GM23338 (cell line): Measurements from ENCODE around the gene NPAS2. TPM values are rescaled to one million over a fixed set of nuclear protein-coding genes. Genes with fewer than 3 reads are reported as not detected.

ENCODE experiments used
- ATAC-seq: fragments of 200-7000 bp; cut with Tn5 transposase; 3 replicates; pipeline ENCODE4 v1.9.1; 2020
- DNase-seq: peaks from one replicate; pipeline ENCODE4 v3.0.0-alpha.2; 2015; ENCODE audit warnings: low spot score
- H2AFZ ChIP-seq: fragments of 200-600 bp; sonication (generic); 2 replicates; pipeline ENCODE4 v1.8.0; 2016; ENCODE audit warnings: antibody characterized with exemption, mild to moderate bottlenecking, moderate library complexity
- H3F3A ChIP-seq: fragments of 200-600 bp; sonication (generic); replicated peaks from 2 replicates; pipeline ENCODE4 v1.8.0; 2017; ENCODE audit warnings: antibody characterized with exemption, mixed run types, low read depth
- H3K27ac ChIP-seq: fragments of 200-600 bp; sonication (generic); 2 replicates; pipeline ENCODE4 v1.6.1; 2016; ENCODE audit warnings: low read depth
- H3K27me3 ChIP-seq: fragments of 200-600 bp; sonication (generic); 2 replicates; pipeline ENCODE4 v1.8.0; 2016; ENCODE audit warnings: mild to moderate bottlenecking, mixed run types, moderate library complexity; ENCODE audit not compliant: insufficient read depth
- H3K36me3 ChIP-seq: fragments of 200-600 bp; sonication (generic); 2 replicates; pipeline ENCODE4 v1.8.0; 2016; ENCODE audit warnings: mild to moderate bottlenecking; ENCODE audit not compliant: insufficient read depth
- H3K4me1 ChIP-seq: fragments of 200-600 bp; sonication (generic); 2 replicates; pipeline ENCODE4 v1.8.0; 2016; ENCODE audit warnings: mild to moderate bottlenecking, moderate library complexity; ENCODE audit not compliant: insufficient read depth
- H3K4me2 ChIP-seq: fragments of 200-600 bp; sonication (generic); 2 replicates; pipeline ENCODE4 v1.7.1; 2017; ENCODE audit warnings: mixed run types
- H3K4me3 ChIP-seq: fragments of 200-600 bp; sonication (generic); 2 replicates; pipeline ENCODE4 v1.6.1; 2016; ENCODE audit warnings: mixed run types
- H3K79me2 ChIP-seq: fragments of 200-600 bp; sonication (generic); replicated peaks from 2 replicates; pipeline ENCODE4 v1.8.0; 2017; ENCODE audit warnings: mild to moderate bottlenecking; ENCODE audit not compliant: insufficient read depth
- H3K9me2 ChIP-seq: fragments of 200-600 bp; sonication (generic); 2 replicates; pipeline ENCODE4 v1.8.0; 2017; ENCODE audit not compliant: insufficient read depth
- H4K20me1 ChIP-seq: fragments of 200-600 bp; sonication (generic); replicated peaks from 2 replicates; pipeline ENCODE4 v1.8.0; 2017; ENCODE audit warnings: mild to moderate bottlenecking; ENCODE audit not compliant: insufficient read depth
- H3K27ac Mint-ChIP-seq: 2 replicates; pipeline ENCODE4 v1.8.0; 2020; ENCODE audit warnings: inconsistent platforms, mild to moderate bottlenecking, moderate library complexity, mixed read lengths
- H3K27me3 Mint-ChIP-seq: 3 replicates; pipeline ENCODE4 v1.8.0; 2022; ENCODE audit warnings: low read depth, mild to moderate bottlenecking, moderate library complexity, mixed read lengths, inconsistent platforms; ENCODE audit not compliant: insufficient read depth, poor library complexity
- H3K36me3 Mint-ChIP-seq: 3 replicates; pipeline ENCODE4 v1.8.0; 2021; ENCODE audit warnings: low read depth, mild to moderate bottlenecking, inconsistent platforms, moderate library complexity, mixed read lengths
- H3K4me1 Mint-ChIP-seq: 3 replicates; pipeline ENCODE4 v1.8.0; 2020; ENCODE audit warnings: mild to moderate bottlenecking, inconsistent platforms, mixed read lengths
- H3K4me3 Mint-ChIP-seq: 3 replicates; pipeline ENCODE4 v1.8.0; 2021; ENCODE audit warnings: moderate library complexity, mild to moderate bottlenecking, inconsistent platforms, mixed read lengths
- H3K9me3 Mint-ChIP-seq: 3 replicates; pipeline ENCODE4 v1.8.0; 2020; ENCODE audit warnings: moderate library complexity, mild to moderate bottlenecking, inconsistent platforms, mixed read lengths
- CREB1 ChIP-seq: fragments of 250-450 bp; sonication (Bioruptor Pico); IDR thresholded peaks from 2 replicates; pipeline ENCODE4 v1.5.0; 2020; ENCODE audit warnings: low read depth, mild to moderate bottlenecking, moderate library complexity
- CTCF ChIP-seq, 2 experiments: fragments of 200-600 bp in 1 of 2; sonication (generic) in 1 of 2; conservative IDR thresholded peaks; 2 replicates each; pipeline versions ENCODE4 v1.5.1 to v1.6.1; 2016 to 2017; ENCODE audit warnings: antibody characterized with exemption in 2 of 2, low read depth in 2 of 2, mild to moderate bottlenecking in 2 of 2, moderate library complexity in 1 of 2
- ETS1 ChIP-seq: IDR thresholded peaks from 2 replicates; pipeline ENCODE4 v1.6.1; 2016; ENCODE audit warnings: antibody characterized with exemption
- EZH2 ChIP-seq: fragments of 200-600 bp; sonication (generic); IDR thresholded peaks from one replicate; pipeline ENCODE4 v1.8.0; 2017; ENCODE audit warnings: antibody characterized with exemption, mild to moderate bottlenecking, low read depth; ENCODE audit not compliant: unreplicated experiment
- EZH2phosphoT487 ChIP-seq: fragments of 200-600 bp; sonication (generic); IDR thresholded peaks from one replicate; pipeline ENCODE4 v1.8.1; 2018; ENCODE audit warnings: antibody characterized with exemption; ENCODE audit not compliant: unreplicated experiment
- JUNB ChIP-seq: IDR thresholded peaks from one replicate; pipeline ENCODE4 v1.6.1; 2016; ENCODE audit warnings: antibody characterized with exemption; ENCODE audit not compliant: unreplicated experiment
- NANOG ChIP-seq: IDR thresholded peaks from 2 replicates; pipeline ENCODE4 v1.6.1; 2016; ENCODE audit warnings: antibody characterized with exemption, borderline replicate concordance
- POLR2AphosphoS5 ChIP-seq: IDR thresholded peaks from 2 replicates; pipeline ENCODE4 v1.6.1; 2016; ENCODE audit warnings: antibody characterized with exemption, low read depth
- STAT1 ChIP-seq: IDR thresholded peaks from one replicate; pipeline ENCODE4 v1.6.1; 2016; ENCODE audit warnings: antibody characterized with exemption; ENCODE audit not compliant: unreplicated experiment
- ZNF114 ChIP-seq: fragments of 250-450 bp; sonication (Bioruptor Pico); IDR thresholded peaks from 2 replicates; pipeline ENCODE4 v1.5.0; 2020; ENCODE audit warnings: mild to moderate bottlenecking, moderate library complexity
- ZNF331 ChIP-seq: fragments of 250-450 bp; sonication (Bioruptor Pico); IDR thresholded peaks from 2 replicates; pipeline ENCODE4 v1.5.0; 2020; ENCODE audit warnings: low read depth, mild to moderate bottlenecking, moderate library complexity
- polyA plus RNA-seq: library from polyadenylated mRNA; unstranded; fragments of >200 nt; fragmentation: Nextera tagmentation; extraction: Ambion mirVana; gene quantifications from 2 replicates; pipeline ENCODE4 v1.2.1, GENCODE V29; 2016
- total RNA-seq: library from RNA; depleted of rRNA; stranded (reverse); fragments of >200 nt; shearing (Covaris generic); gene quantifications from 2 replicates; pipeline ENCODE4 v1.2.3, GENCODE V29; 2014
- TF ChIP-seq, protein P1 (sequence below): fragments of 250-450 bp; sonication (Bioruptor Pico); IDR thresholded peaks from 2 replicates; pipeline ENCODE4 v1.5.0; 2020; ENCODE audit warnings: mild to moderate bottlenecking, moderate library complexity
- TF ChIP-seq, protein P2 (sequence below): IDR thresholded peaks from one replicate; pipeline ENCODE4 v1.6.1; 2018; ENCODE audit warnings: antibody characterized with exemption; ENCODE audit not compliant: unreplicated experiment

Gene NPAS2
- total and polyA plus RNA-seq, 2 experiments from 2014 or later, result 0.56 to 1.1 TPM

DNA sequence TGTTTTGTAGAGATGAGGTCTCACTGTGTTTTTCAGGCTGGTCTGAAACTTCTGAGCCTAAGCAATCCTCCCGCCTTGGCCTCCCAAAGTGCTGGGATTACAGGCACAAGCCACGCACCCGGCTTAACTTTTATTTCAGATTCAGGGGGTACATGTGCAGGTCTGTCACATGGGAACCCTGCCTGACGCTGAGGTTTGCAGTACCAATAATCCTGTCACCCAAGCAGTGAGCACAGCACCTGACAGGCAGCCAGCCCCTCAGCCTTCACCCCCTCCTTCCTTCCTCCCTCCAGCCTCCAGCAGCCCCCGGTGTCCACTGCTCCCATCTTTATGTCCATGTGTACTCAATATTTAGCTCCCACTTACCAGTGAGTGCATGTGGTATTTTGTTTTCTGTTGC is 136.1 kb downstream of the NPAS2 start:
- no peak overlapping the region for H3K4me3 ChIP-seq
- H3K9me2 ChIP-seq, result peaks cover 6% of the 10 kb centered on the region
- H3K36me3 ChIP-seq, result no peaks in the 10 kb centered on the region
- no peaks in the 10 kb centered on the region for H3K27me3 ChIP-seq
- H3K4me2 ChIP-seq, result no peak overlapping the region
- Mint-ChIP-seq H3K4me1 (peaks cover 9% of the 10 kb centered on the region), H3K36me3 (no peaks in the 10 kb centered on the region), H3K27me3 (peaks cover 4% of the 10 kb centered on the region), H3K4me3 (no peak overlapping the region), H3K9me3 (no peaks in the 10 kb centered on the region), H3K27ac (no peak overlapping the region)
- DNase-seq (no peak), ATAC-seq (no peak)
- H4K20me1 ChIP-seq, result no peaks in the 10 kb centered on the region
- no peaks in the 10 kb centered on the region for H3K4me1 ChIP-seq
- H3K27ac ChIP-seq, result no peak overlapping the region
- no peaks in the 10 kb centered on the region for H3K79me2 ChIP-seq
- no peak for TF ChIP-seq CREB1
- TF ChIP-seq ETS1, result no peak
- no peak for TF ChIP-seq JUNB
- TF ChIP-seq ZNF331 (CRISPR knock-in tag), result no peak
- no peak for TF ChIP-seq EZH2
- no peak for TF ChIP-seq ZNF114 (CRISPR knock-in tag)
- TF ChIP-seq, protein P1, sequence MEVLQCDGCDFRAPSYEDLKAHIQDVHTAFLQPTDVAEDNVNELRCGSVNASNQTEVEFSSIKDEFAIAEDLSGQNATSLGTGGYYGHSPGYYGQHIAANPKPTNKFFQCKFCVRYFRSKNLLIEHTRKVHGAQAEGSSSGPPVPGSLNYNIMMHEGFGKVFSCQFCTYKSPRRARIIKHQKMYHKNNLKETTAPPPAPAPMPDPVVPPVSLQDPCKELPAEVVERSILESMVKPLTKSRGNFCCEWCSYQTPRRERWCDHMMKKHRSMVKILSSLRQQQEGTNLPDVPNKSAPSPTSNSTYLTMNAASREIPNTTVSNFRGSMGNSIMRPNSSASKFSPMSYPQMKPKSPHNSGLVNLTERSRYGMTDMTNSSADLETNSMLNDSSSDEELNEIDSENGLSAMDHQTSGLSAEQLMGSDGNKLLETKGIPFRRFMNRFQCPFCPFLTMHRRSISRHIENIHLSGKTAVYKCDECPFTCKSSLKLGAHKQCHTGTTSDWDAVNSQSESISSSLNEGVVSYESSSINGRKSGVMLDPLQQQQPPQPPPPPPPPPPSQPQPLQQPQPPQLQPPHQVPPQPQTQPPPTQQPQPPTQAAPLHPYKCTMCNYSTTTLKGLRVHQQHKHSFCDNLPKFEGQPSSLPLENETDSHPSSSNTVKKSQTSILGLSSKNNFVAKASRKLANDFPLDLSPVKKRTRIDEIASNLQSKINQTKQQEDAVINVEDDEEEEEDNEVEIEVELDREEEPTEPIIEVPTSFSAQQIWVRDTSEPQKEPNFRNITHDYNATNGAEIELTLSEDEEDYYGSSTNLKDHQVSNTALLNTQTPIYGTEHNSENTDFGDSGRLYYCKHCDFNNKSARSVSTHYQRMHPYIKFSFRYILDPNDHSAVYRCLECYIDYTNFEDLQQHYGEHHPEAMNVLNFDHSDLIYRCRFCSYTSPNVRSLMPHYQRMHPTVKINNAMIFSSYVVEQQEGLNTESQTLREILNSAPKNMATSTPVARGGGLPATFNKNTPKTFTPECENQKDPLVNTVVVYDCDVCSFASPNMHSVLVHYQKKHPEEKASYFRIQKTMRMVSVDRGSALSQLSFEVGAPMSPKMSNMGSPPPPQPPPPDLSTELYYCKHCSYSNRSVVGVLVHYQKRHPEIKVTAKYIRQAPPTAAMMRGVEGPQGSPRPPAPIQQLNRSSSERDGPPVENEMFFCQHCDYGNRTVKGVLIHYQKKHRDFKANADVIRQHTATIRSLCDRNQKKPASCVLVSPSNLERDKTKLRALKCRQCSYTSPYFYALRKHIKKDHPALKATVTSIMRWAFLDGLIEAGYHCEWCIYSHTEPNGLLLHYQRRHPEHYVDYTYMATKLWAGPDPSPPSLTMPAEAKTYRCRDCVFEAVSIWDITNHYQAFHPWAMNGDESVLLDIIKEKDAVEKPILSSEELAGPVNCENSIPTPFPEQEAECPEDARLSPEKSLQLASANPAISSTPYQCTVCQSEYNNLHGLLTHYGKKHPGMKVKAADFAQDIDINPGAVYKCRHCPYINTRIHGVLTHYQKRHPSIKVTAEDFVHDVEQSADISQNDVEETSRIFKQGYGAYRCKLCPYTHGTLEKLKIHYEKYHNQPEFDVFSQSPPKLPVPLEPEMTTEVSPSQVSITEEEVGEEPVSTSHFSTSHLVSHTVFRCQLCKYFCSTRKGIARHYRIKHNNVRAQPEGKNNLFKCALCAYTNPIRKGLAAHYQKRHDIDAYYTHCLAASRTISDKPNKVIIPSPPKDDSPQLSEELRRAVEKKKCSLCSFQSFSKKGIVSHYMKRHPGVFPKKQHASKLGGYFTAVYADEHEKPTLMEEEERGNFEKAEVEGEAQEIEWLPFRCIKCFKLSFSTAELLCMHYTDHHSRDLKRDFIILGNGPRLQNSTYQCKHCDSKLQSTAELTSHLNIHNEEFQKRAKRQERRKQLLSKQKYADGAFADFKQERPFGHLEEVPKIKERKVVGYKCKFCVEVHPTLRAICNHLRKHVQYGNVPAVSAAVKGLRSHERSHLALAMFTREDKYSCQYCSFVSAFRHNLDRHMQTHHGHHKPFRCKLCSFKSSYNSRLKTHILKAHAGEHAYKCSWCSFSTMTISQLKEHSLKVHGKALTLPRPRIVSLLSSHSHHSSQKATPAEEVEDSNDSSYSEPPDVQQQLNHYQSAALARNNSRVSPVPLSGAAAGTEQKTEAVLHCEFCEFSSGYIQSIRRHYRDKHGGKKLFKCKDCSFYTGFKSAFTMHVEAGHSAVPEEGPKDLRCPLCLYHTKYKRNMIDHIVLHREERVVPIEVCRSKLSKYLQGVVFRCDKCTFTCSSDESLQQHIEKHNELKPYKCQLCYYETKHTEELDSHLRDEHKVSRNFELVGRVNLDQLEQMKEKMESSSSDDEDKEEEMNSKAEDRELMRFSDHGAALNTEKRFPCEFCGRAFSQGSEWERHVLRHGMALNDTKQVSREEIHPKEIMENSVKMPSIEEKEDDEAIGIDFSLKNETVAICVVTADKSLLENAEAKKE, result no peak
- TF ChIP-seq CTCF (conservative IDR thresholded peaks at IDR 0.05; ENCODE audit: low read depth in 2 of 2), result no peak
- TF ChIP-seq POLR2AphosphoS5, result no peak
- no peak for TF ChIP-seq EZH2phosphoT487
- TF ChIP-seq, protein P2, sequence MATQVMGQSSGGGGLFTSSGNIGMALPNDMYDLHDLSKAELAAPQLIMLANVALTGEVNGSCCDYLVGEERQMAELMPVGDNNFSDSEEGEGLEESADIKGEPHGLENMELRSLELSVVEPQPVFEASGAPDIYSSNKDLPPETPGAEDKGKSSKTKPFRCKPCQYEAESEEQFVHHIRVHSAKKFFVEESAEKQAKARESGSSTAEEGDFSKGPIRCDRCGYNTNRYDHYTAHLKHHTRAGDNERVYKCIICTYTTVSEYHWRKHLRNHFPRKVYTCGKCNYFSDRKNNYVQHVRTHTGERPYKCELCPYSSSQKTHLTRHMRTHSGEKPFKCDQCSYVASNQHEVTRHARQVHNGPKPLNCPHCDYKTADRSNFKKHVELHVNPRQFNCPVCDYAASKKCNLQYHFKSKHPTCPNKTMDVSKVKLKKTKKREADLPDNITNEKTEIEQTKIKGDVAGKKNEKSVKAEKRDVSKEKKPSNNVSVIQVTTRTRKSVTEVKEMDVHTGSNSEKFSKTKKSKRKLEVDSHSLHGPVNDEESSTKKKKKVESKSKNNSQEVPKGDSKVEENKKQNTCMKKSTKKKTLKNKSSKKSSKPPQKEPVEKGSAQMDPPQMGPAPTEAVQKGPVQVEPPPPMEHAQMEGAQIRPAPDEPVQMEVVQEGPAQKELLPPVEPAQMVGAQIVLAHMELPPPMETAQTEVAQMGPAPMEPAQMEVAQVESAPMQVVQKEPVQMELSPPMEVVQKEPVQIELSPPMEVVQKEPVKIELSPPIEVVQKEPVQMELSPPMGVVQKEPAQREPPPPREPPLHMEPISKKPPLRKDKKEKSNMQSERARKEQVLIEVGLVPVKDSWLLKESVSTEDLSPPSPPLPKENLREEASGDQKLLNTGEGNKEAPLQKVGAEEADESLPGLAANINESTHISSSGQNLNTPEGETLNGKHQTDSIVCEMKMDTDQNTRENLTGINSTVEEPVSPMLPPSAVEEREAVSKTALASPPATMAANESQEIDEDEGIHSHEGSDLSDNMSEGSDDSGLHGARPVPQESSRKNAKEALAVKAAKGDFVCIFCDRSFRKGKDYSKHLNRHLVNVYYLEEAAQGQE, result no peak
- no peak for TF ChIP-seq NANOG
- no peak for TF ChIP-seq STAT1
- no peak overlapping the region for H2AFZ ChIP-seq
- no peaks in the 10 kb centered on the region for H3F3A ChIP-seq
